ENCODE data around the gene AKR1A1. TPM values are rescaled to one million over a fixed set of nuclear protein-coding genes. Genes with fewer than 3 reads are reported as not detected.
"Not testable (repeated sequence)": the region's sequence is repeated elsewhere in the genome, so short reads cannot be mapped to it uniquely, and the experiment has no call there.

AKR1A1 gene
- total RNA-seq (2014; rRNA removed; shearing (Covaris generic)), result 79.2 and 82.5 TPM in 2 replicates

DNA sequence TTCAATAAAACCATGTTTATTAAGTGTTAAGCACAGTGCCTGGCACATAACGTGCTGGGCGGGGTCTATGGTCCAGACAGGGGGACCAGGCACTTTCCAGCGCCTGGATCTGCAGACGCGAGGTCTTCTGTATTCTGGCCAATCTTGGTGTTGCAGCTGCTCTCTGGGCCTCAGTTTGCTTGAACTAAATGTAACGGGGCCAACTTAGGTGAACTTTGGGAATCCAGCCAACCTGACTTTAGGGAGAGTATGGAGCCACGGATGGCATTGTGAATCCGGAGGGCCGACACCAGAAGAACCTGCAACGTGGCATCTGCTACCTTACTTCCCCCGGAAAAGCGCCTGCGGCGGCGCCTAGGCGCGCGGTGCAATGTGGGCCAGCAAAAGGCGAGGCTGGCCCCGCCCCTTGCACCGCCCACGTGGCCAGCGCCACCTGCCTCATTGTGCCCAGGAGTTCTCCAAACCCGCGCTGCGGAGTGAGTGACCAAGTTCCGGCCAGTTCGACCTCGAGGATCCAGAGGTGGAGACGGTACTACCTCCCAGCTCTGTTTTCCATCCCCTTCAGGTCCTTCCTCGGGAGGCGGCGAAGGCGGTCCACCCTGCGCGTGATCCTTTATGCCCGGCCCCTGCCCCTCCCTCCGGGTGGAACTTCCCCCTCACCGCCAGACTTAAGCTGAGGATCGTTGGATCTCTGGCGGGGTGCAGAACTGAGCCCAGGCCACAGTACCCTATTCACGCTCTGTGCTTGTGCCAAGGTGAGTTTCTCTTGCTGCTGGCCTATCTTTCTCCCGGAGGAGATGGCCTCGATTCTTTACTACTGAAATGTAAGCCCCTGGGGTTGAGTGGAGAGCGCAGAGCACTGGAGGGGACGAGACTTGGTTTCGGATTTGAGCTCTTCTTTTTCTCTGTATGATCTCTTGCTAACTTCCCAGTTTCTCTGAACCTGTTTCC, at the start of gene AKR1A1:
AKR1A1 (plus strand) TSS at position 426 of the 951 bp plus-strand sequence. CDS start 10,969 bp downstream, outside the sequence.
- DNase-seq (ENCODE audit: low read depth), result peak; percentile 88

GRCh38 chr1:45501505-45501859, 49.1 kb upstream of the AKR1A1 start:
- no peak for DNase-seq (ENCODE audit: low read depth)

DNA sequence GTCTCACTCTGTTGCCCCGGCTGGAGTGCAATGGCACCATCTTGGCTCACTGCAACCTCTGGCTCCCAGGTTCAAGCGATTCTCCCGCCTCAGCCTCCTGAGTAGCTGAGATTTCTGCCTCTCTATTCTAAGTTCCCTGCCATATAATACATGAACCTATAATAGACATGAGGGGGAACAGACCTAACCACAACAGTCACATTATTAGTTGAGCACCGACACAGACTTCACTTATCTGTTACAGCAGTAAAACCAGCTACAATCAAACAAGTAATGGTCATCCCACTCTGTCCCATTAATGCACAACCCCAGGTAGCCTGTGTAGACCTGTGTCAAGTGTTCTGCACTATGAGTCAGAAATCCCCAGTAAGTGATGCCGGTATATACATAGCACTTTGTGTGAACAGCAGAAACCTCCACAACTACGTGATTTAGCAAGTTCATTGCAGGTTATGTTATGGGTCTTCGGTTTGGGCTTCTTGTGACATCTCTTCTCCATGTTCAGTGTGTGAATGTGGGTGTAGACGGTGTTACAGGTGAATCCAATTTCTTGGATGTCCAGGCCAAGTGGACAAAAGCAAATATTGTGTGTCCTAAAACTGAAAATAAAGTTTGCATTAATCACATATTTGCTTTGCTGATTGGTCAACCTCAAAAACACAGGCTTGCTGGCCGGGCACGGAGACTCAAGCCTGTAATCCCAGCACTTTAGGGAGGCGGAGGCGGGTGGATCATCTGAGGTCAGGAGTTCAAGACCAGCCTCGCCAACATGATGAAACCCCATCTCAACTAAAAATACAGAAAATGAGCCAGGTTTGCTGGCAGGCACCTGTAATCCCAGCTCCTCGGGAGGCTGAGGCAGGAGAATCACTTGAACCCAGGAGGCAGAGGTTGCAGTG, 46.9 kb upstream of the AKR1A1 start:
- no peak for DNase-seq (ENCODE audit: low read depth)

GRCh38 chr1:45507195-45507594, 43.4 kb upstream of the AKR1A1 start:
- no peak for DNase-seq (ENCODE audit: low read depth)

DNA sequence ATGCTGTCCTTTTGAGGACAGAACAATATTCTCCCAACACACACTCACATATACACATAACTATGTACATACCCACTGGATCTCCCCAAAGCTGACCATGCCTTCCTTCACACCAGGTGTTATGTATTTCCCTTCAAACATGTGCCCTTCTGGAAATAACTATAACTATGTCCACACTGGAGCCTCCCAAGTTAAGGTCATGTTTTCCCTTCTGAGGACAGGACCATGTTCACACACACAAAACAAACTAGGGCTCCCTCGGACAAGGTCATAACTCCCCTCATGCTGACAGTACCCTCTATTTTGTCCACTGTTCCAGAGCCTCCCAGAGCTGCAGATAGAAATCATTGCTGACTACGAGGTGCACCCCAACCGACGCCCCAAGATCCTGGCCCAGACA, 42.7 kb upstream of the AKR1A1 start:
- no peak for DNase-seq (ENCODE audit: low read depth)

DNA sequence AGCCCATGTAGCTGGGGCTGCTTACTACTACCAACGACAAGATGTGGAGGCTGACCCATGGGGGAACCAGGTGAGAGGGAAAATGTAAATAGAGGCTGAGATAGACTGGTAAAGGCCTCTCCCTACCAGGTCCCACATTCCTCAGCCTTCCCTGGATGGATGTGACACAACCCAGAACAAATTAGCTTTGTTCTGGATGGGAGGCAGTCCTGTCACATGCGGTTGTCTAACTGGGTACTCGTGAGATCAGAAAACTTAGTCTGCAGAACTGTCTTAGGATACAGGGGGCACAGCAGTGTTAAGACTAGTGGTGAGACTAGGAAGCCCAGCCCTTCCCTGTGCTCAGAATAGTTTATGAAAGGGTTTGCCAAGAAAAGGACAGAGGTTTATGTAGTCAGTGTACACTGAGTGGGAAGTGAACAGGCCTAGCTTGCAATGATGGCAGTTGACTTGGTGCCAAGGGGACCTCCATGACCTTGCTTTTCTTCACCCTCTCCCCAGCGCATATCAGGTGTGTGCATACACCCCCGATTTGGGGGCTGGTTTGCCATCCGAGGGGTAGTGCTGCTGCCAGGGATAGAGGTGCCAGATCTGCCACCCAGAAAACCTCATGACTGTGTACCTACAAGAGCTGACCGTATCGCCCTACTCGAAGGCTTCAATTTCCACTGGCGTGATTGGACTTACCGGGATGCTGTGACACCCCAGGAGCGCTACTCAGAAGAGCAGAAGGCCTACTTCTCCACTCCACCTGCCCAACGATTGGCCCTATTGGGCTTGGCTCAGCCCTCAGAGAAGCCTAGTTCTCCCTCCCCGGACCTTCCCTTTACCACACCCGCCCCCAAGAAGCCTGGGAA, 42.1 kb upstream of the AKR1A1 start:
- DNase-seq (ENCODE audit: low read depth), result peak; percentile 9

DNA sequence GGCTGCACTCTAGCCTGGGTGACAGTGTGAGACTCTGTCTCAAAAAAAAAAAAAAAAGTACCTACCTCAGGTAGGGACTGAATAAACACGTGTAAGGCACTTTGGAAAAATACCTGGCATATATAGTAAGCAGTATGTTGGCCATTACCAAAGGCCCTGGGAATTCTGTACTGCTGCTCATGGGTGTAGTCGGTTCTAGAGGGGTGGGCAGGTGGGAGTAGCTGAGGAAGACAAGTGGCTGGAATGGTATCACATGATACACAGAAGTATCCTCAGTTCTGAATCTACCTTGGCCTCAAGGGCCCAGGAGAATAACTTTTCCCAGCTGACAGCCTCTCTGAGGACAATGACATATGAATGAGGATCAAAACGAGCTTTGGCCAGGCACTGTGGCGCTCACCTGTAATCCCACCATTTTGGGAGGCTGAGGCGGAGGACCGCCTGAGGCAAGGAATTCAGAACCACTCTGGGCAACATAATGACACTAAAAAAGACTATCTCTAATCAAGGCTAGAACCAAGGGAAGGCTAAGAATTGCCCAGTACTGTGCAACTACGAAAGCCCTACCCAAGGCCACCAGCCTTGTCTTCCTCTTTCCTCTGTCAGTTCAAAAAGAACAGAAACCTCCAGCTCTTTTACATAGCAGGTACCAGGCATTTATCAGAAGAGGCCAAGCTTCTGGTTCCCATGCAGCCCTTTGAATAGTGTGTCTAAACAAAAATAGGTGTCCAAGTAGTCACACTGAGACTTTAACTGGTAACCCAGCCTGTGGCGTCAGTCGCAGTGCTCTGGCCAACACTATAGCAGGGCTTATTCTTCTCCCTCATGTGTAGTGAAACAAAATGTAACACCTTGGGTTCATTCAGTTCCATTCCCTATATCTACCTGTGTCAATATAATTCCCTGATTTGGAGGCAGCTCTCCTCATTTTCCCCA, 40.3 kb upstream of the AKR1A1 start:
- no peak for DNase-seq (ENCODE audit: low read depth)

DNA sequence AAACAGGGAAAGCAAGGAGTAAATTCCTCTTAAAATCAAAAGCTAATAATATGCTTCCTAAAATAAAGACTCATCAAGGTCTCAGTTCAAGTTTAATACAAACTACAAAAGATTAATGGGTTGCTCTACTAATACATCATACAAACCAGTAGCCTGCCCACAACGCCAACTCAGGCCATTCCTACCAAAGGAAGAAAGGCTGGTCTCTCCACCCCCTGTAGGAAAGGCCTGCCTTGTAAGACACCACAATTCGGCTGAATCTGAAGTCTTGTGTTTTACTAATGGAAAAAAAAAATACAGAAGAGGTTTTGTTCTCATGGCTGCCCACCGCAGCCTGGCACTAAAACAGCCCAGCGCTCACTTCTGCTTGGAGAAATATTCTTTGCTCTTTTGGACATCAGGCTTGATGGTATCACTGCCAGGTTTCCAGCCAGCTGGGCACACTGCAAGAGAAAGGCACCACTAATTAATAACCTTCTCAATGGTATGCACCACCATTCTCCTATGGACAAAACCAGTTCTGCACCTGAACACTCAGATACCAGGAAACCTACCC, 39.6 kb upstream of the AKR1A1 start:
- no peak for DNase-seq (ENCODE audit: low read depth)

DNA sequence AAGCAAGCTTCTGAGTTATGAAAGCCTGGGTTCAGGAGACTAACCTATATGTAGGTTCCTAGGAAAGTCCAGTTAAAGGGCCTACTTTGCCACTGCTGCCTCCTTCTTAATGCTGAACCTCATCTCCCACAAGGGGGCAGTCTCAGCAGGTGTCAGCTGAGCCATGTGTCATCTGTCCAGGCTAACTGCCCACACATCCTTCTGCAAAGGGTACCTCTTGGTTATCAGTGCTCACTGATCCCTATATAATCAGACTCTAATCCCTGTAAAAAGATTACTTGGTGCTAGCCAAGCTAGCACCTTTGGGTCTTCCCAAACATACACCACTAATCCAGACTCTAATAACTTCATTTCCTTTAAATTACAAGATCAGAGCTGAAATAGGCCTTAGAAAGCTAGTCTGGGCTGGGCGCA, 38.0 kb upstream of the AKR1A1 start:
- DNase-seq (ENCODE audit: low read depth), result peak; percentile 69

DNA sequence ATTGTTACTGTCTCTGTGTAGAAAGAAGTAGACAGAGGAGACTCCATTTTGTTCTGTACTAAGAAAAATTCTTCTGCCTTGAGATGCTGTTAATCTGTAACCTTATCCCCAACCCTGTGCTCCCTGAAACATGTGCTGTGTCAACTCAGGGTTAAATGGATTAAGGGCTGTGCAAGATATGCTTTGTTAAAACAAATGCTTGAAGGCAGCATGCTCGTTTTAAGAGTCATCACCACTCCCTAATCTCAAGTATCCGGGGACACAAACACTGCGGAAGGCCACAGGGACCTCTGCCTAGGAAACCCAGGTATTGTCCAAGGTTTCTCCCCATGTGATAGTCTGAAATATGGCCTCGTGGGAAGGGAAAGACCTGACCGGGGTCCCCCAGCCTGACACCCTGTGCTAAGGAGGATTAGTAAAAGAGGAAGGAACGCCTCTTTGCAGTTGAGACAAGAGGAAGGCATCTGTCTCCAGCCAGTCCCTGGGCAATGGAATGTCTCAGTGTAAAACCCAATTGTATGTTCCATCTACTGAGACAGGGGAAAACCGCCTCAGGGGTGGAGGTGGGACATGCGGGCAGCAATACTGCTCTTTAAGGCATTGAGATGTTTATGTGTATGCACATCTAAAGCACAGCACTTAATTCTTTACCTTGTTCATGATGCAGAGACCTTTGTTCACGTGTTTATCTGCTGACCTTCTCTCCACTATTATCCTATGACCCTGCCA, 36.9 kb upstream of the AKR1A1 start:
- not testable (repeated sequence) for DNase-seq (ENCODE audit: low read depth)

- DNase-seq (ENCODE audit: low read depth), result no peak
These were observed 34.6 kb upstream of the AKR1A1 start for GRCh38 chr1:45516036-45516435.

- no peak for DNase-seq (ENCODE audit: low read depth)
These were observed 34.2 kb upstream of the AKR1A1 start for GRCh38 chr1:45516465-45516864.

DNA sequence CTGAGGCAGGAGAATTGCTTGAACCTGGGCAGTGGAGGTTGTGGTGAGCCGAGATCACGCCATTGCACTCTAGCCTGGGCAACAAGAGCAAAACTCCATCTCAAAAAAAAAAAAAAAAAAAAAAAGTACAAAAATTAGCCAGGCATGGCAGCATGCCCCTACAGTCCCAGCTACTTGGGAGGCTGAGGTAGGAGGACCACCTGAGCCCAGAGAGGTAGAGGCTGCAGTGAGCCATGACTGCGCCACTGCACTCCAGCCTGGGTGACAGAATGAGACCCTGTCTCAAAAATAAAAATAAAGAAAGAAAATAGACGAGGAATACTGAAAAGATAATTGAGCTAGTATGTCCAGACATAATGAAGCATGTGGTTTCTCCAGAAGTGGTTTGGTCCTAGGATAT, 32.3 kb upstream of the AKR1A1 start:
- DNase-seq (ENCODE audit: low read depth), result not testable (repeated sequence)

DNA sequence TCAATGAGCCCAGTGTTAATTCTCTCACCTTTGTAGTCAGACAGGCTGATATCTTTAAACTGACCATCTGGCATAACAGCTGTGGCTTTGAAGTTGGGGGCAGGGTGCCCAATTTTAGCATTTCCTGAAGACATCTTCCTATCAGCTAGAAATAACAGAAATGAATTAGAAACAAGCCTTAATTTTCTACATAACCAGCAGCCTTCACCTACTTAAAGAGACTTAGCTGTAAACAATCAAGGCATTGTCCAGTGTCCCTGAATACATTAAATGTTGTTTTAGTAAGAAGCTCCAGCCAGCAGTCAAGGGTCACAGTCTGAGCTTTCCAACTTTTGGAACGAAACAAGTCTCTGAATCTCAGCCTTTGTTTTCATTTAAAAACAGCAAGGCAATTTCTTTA, 31.7 kb upstream of the AKR1A1 start:
- peak; percentile 35 for DNase-seq (ENCODE audit: low read depth)

DNA sequence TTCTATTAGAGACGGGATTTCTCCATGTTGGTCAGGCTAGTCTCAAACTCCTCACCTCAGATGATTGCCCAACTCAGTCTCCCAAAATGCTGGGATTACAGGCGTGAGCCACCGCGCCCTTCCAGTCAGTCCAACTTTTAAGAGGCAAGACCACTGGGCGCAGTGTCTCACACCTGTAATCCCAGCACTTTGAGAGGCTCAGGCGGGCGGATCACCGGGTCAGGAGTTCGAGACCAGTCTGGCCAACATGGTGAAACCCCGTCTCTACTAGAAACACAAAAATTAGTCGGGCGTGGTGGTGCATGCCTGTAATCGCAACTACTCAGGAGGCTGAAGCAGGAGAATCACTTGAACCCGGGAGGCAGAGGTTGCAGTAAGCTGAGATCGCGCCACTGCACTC, 30.9 kb upstream of the AKR1A1 start:
- DNase-seq (ENCODE audit: low read depth), result not testable (repeated sequence)

DNA sequence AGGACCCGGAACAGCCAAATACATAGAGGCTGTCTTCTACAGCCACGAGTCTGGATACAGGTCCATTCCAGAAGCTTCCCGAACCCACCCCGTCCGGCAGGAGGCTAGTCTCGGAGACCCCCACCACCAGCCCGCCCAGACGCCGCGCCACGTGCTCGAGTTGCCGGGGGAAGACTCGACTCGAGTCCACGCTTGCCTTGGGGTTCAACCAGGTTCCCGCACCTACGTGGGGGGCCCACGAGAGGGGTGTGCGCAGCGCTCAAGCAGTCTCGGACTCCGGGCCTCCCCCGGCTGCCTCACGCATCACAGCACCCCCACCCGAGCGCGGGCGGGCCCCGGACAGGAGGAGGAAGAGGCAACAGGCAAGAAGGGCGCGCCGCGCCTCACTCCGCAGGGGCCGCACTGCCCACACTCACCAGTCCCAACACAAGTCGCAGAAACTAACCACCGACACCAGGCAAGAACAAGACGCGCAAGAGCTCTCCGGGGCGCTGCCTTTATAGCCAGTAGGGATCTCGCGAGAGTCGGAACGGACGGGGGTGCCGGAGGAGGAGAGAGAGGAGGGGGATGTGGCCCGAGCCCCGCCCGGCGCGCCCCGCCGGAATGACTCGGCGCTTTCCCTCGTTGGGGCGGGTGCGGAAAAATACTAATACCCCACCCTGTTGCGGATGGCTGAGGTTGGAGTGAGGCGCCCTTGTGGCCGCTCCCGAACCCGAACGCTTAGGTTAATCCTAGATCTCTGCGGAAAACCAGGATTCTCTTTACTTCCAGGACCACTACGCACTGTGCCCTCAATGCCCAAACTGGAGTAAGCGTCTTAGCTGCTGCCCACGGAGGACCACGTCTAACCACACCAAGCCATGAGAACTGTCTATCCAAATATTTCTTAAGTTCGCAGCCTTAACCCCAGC, 29.0 kb upstream of the AKR1A1 start, which contains the start of gene PRDX1:
PRDX1 (minus strand) TSS at position 472 of the 911 bp plus-strand sequence. CDS start 2,841 bp downstream, outside the sequence.
- DNase-seq (ENCODE audit: low read depth), result peak; percentile 96

DNA sequence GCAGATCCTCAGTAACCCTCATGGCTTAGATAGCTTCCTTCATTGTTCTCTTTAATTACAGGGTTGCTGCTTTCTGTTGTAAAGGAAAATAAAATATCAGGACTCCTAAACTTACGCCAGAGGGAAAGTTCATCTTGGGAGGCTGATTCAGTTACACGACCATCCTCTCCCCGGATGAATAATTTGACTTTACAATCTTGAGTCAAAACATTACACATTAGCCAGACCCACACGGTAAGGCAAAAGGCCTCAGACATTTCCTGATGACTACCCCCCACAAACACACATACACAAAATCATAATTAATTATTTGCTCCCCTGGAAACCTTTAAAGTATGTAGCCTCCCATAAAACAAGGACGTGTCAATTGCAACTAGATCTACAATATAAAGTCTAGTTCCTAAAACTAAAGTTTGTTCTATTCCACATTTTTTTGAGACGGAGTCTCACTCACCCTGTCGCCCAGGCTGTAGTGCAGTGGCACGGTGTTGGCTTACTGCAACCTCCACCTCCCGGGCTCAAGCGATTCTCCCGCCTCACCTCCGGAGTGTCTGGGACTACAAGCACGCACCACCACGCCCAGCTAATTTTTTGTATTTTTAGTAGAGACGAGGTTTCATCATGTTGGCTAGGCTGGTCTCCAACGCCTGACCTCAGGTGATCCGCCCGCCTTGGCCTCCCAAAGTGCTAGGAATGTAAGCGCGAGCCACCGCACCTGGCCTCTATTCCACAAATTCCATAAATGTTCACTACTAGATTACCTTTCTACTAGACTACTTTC, 28.1 kb upstream of the AKR1A1 start:
- no peak for DNase-seq (ENCODE audit: low read depth)

Measured in RPMI7951 (cell line).